Measurements from ENCODE around the gene B3GNT5.

Gene B3GNT5

DNA sequence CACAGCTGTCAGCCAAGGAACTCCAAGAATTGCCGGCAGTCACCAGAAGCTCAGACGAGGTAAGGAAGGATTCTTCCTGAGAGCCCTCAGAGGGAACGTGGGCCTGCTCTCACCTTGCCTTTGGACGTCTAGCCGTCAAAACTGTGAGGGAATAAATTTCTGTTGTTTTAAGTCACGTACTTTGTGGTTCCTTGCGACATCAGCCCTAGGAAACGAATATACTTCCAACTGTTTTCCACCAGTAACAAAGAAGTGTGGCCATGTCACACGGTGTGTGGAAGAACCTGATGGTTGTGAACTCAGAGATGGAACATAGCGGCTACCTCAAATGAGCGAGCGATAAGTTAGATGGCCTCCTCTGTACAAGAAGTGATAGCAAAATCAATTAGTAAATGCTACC lies 41.0 kb upstream of the B3GNT5 start:
- no peak overlapping the region for H3K27ac ChIP-seq
- TF ChIP-seq, protein P1, sequence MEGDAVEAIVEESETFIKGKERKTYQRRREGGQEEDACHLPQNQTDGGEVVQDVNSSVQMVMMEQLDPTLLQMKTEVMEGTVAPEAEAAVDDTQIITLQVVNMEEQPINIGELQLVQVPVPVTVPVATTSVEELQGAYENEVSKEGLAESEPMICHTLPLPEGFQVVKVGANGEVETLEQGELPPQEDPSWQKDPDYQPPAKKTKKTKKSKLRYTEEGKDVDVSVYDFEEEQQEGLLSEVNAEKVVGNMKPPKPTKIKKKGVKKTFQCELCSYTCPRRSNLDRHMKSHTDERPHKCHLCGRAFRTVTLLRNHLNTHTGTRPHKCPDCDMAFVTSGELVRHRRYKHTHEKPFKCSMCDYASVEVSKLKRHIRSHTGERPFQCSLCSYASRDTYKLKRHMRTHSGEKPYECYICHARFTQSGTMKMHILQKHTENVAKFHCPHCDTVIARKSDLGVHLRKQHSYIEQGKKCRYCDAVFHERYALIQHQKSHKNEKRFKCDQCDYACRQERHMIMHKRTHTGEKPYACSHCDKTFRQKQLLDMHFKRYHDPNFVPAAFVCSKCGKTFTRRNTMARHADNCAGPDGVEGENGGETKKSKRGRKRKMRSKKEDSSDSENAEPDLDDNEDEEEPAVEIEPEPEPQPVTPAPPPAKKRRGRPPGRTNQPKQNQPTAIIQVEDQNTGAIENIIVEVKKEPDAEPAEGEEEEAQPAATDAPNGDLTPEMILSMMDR (IDR thresholded peaks at IDR 0.05) = no peak
- TF ChIP-seq ZFX (IDR thresholded peaks at IDR 0.05; ENCODE audit: borderline replicate concordance) = no peak

DNA sequence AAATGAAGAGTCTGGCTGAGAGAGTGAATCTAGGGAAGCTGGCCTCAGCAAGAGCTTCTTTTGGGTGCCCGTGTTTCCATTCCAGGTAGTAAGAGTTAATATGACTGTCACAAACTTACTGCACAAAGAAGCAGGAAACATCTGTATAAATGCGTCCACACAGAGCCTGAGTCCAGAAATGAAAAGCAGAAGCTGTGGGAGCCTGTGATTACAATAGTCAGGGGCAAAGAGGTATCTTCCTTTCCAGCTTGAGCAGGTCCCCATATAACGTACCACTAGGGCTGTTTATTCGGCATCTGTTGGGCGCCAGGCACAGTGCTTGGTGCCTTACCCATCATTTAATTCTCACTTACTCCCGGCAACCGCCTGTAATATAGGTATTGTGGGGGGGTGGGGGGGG lies 40.5 kb upstream of the B3GNT5 start:
- TF ChIP-seq, protein P1 (IDR thresholded peaks at IDR 0.05) = no peak
- no peak for TF ChIP-seq ZFX (IDR thresholded peaks at IDR 0.05; ENCODE audit: borderline replicate concordance)
- no peak overlapping the region for H3K27ac ChIP-seq

- H3K27ac ChIP-seq = no peak overlapping the region
- TF ChIP-seq ZFX (IDR thresholded peaks at IDR 0.05; ENCODE audit: borderline replicate concordance) = no peak
Observed at GRCh38 chr3:183213415-183214276, 39.4 kb upstream of the B3GNT5 start.

- H3K27ac ChIP-seq = no peak overlapping the region
- TF ChIP-seq, protein P1 (IDR thresholded peaks at IDR 0.05) = no peak
- TF ChIP-seq ZFX (IDR thresholded peaks at IDR 0.05; ENCODE audit: borderline replicate concordance) = no peak
Observed at GRCh38 chr3:183214277-183214612, 38.8 kb upstream of the B3GNT5 start.

- TF ChIP-seq, protein P1 (IDR thresholded peaks at IDR 0.05) = no peak
- no peak for TF ChIP-seq ZFX (IDR thresholded peaks at IDR 0.05; ENCODE audit: borderline replicate concordance)
- H3K27ac ChIP-seq = no peak overlapping the region
Observed at GRCh38 chr3:183215591-183216202, 37.4 kb upstream of the B3GNT5 start.

DNA sequence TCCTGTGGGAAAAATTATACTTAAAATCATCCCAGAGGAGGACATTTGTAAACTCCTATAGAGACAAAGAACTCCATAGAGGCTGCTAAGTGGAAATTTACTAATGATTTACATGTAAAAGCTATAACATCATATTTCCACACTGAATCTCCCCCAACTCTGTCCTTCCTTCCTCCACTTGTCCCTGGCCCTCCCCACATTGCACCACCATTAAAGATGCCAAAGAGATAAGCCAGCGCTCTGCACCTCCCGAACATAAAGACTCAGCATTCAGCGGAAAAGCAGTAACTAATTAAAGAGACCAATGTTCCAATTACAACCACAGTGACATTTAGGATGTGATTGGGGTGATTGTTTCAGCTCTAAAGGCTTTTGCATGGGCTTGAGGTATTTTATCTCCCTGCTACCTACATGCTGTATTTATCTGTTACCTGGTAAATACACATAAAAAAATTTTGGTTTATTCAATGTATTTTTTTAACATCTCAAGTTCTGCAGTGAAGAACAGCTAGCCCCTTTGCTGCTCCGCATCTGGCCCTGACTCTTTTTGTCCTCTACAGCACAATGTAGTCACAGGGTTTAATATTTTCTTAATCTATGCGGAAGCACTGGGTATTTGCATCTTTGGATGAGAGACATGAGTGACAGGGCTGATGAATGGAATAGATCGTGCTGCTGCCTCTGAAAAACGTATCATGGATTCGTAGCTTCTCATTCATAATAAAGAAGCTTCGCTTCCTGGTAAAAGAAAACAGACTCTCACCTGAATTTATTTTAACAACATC lies 35.3 kb upstream of the B3GNT5 start:
- no peak for TF ChIP-seq ZFX (IDR thresholded peaks at IDR 0.05; ENCODE audit: borderline replicate concordance)
- TF ChIP-seq, protein P1 (IDR thresholded peaks at IDR 0.05) = no peak

GRCh38 chr3:183218826-183219225 lies 34.2 kb upstream of the B3GNT5 start:
- no peak for TF ChIP-seq ZFX (IDR thresholded peaks at IDR 0.05; ENCODE audit: borderline replicate concordance)
- TF ChIP-seq, protein P1 (IDR thresholded peaks at IDR 0.05) = no peak
- no peak overlapping the region for H3K27ac ChIP-seq

More for the DNA sequence above, 35.3 kb upstream of the B3GNT5 start:
- H3K27ac ChIP-seq = no peak overlapping the region

Measured in 22Rv1 (cell line).